ENCODE results near the gene DTWD1.

DNA sequence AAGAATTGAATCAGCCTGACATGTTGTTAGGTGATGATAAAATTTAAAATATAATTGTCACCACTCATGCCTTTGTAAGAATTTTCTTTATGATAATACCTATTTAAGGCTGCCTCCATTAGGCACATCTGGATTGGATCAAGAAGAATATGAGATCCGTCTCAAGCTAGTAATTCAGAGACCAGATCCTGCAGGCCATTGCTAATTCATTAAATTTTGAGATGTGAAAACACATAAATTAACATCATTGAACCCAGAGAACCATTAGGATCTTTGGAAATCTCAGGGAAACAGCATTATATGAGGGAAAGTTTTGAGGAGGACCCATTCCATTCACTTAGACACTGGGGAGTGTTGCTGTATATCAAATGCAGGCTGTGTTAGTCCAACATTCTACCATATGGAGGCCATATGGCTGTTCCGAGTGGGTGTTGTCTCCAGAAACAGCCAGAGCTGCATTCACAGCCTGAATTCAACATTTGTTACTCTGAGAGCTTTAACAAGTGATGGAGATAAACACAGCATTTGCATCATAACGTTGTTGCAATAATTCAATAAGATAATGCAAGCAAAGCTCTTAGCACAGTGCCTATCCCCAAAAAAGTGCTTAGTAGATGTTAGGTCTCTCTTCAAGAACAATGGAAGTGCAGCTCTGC, 67.4 kb downstream of the DTWD1 start:
- TF ChIP-seq, protein P1, sequence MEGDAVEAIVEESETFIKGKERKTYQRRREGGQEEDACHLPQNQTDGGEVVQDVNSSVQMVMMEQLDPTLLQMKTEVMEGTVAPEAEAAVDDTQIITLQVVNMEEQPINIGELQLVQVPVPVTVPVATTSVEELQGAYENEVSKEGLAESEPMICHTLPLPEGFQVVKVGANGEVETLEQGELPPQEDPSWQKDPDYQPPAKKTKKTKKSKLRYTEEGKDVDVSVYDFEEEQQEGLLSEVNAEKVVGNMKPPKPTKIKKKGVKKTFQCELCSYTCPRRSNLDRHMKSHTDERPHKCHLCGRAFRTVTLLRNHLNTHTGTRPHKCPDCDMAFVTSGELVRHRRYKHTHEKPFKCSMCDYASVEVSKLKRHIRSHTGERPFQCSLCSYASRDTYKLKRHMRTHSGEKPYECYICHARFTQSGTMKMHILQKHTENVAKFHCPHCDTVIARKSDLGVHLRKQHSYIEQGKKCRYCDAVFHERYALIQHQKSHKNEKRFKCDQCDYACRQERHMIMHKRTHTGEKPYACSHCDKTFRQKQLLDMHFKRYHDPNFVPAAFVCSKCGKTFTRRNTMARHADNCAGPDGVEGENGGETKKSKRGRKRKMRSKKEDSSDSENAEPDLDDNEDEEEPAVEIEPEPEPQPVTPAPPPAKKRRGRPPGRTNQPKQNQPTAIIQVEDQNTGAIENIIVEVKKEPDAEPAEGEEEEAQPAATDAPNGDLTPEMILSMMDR (optimal IDR thresholded peaks at IDR 0.05 in 1 of 3, IDR thresholded peaks at IDR 0.05 in 1 of 3, conservative IDR thresholded peaks at IDR 0.05 in 1 of 3; ENCODE audit: extremely low read depth in 1 of 3, insufficient read depth in 2 of 3, low read length in 3 of 3) = no peak
- no peak for TF ChIP-seq EZH2 (IDR thresholded peaks at IDR 0.05; ENCODE audit: low read length)
